ENCODE results near the gene ZNF324B.
A peak's percentile ranks its signal among the peaks of the same experiment; 100 is the strongest.

ZNF324B gene

GRCh38 chr19:58497634-58498170, 46.3 kb downstream of the ZNF324B start:
- H3K9ac ChIP-seq (ENCODE audit: low read length), result no peak overlapping the region
- H2BK12ac ChIP-seq (ENCODE audit: low read length), result no peak overlapping the region
- H3K4me1 ChIP-seq (ENCODE audit: control insufficient read depth in 1 of 2, insufficient read depth in 2 of 2, low read length in 2 of 2), result peaks cover 10 to 19% of the 10 kb centered on the region in 2 experiments
- no peak overlapping the region for H3K27ac ChIP-seq (ENCODE audit: low read depth, low read length)
- H3K4me2 ChIP-seq (ENCODE audit: low read length), result no peak overlapping the region
- H3K4me3 ChIP-seq (ENCODE audit: low read depth, low read length), result no peak overlapping the region
- peaks cover 7% of the 10 kb centered on the region for H3K79me1 ChIP-seq (ENCODE audit: low read length)
- H3K9me3 ChIP-seq (ENCODE audit: insufficient read depth, low read depth, low read length), result peaks cover 5% of the 10 kb centered on the region
- no peak overlapping the region for H4K12ac ChIP-seq (ENCODE audit: low read depth, low read length)
- H3K36me3 ChIP-seq (ENCODE audit: control insufficient read depth in 1 of 2, insufficient read depth in 2 of 2, low read length in 2 of 2), result no peaks in the 10 kb centered on the region
- H3K18ac ChIP-seq (ENCODE audit: low read length), result no peak overlapping the region
- H3K23ac ChIP-seq (ENCODE audit: low read length), result no peak overlapping the region
- H4K8ac ChIP-seq (ENCODE audit: low read depth, low read length), result no peak overlapping the region
- H3K27me3 ChIP-seq (ENCODE audit: insufficient read depth, low read length), result no peaks in the 10 kb centered on the region
- no CpG with 5 or more reads among the region's 8 CpGs for WGBS (ENCODE audit: extremely low coverage, insufficient coverage, insufficient read length)
- no peak overlapping the region for H2AFZ ChIP-seq (ENCODE audit: insufficient read depth, low read length, poor library complexity)
- H3K4ac ChIP-seq (ENCODE audit: low read depth, low read length), result no peak overlapping the region
- H3K14ac ChIP-seq (ENCODE audit: low read length), result no peak overlapping the region
- no peak for DNase-seq
- H2BK5ac ChIP-seq (ENCODE audit: low read depth, low read length, poor library complexity), result no peak overlapping the region
- no peak overlapping the region for H4K91ac ChIP-seq (ENCODE audit: low read depth, low read length)
- H2BK120ac ChIP-seq (ENCODE audit: insufficient read depth, low read length, poor library complexity), result no peak overlapping the region
- H2AK5ac ChIP-seq (ENCODE audit: low read length), result no peak overlapping the region
- H3K79me2 ChIP-seq (ENCODE audit: control insufficient read depth, insufficient read depth, low read length, poor library complexity), result peaks cover 4% of the 10 kb centered on the region

GRCh38 chr19:58498316-58499020, 47.0 kb downstream of the ZNF324B start:
- Histone ChIP-seq H3K4me2 (ENCODE audit: low read length) (peak overlapping the region; percentile 63), H2BK5ac (ENCODE audit: low read depth, low read length, poor library complexity) (no peak overlapping the region), H3K4me1 (ENCODE audit: control insufficient read depth in 1 of 2, insufficient read depth in 2 of 2, low read length in 2 of 2) (peaks cover 10 to 19% of the 10 kb centered on the region in 2 experiments), H3K36me3 (ENCODE audit: control insufficient read depth in 1 of 2, insufficient read depth in 2 of 2, low read length in 2 of 2) (no peaks in the 10 kb centered on the region), H3K14ac (ENCODE audit: low read length) (peak overlapping the region; percentile 15), H4K8ac (ENCODE audit: low read depth, low read length) (peak overlapping the region; percentile 63), H2BK120ac (ENCODE audit: insufficient read depth, low read length, poor library complexity) (no peak overlapping the region), H3K27ac (ENCODE audit: low read depth, low read length) (no peak overlapping the region), H2BK12ac (ENCODE audit: low read length) (no peak overlapping the region), H3K4me3 (ENCODE audit: low read depth, low read length) (no peak overlapping the region), H3K9me3 (ENCODE audit: insufficient read depth, low read depth, low read length) (peaks cover 5% of the 10 kb centered on the region), H2AFZ (ENCODE audit: insufficient read depth, low read length, poor library complexity) (peak overlapping the region; percentile 72), H3K18ac (ENCODE audit: low read length) (no peak overlapping the region), H3K23ac (ENCODE audit: low read length) (no peak overlapping the region), H2AK5ac (ENCODE audit: low read length) (no peak overlapping the region), H3K9ac (ENCODE audit: low read length) (no peak overlapping the region), H3K79me2 (ENCODE audit: control insufficient read depth, insufficient read depth, low read length, poor library complexity) (peaks cover 4% of the 10 kb centered on the region), H3K4ac (ENCODE audit: low read depth, low read length) (no peak overlapping the region), H4K91ac (ENCODE audit: low read depth, low read length) (peak overlapping the region; percentile 8), H3K27me3 (ENCODE audit: insufficient read depth, low read length) (no peaks in the 10 kb centered on the region), H3K79me1 (ENCODE audit: low read length) (peaks cover 7% of the 10 kb centered on the region), H4K12ac (ENCODE audit: low read depth, low read length) (no peak overlapping the region)
- WGBS (ENCODE audit: extremely low coverage, insufficient coverage, insufficient read length), result no CpG with 5 or more reads among the region's 22 CpGs
- no peak for DNase-seq

DNA sequence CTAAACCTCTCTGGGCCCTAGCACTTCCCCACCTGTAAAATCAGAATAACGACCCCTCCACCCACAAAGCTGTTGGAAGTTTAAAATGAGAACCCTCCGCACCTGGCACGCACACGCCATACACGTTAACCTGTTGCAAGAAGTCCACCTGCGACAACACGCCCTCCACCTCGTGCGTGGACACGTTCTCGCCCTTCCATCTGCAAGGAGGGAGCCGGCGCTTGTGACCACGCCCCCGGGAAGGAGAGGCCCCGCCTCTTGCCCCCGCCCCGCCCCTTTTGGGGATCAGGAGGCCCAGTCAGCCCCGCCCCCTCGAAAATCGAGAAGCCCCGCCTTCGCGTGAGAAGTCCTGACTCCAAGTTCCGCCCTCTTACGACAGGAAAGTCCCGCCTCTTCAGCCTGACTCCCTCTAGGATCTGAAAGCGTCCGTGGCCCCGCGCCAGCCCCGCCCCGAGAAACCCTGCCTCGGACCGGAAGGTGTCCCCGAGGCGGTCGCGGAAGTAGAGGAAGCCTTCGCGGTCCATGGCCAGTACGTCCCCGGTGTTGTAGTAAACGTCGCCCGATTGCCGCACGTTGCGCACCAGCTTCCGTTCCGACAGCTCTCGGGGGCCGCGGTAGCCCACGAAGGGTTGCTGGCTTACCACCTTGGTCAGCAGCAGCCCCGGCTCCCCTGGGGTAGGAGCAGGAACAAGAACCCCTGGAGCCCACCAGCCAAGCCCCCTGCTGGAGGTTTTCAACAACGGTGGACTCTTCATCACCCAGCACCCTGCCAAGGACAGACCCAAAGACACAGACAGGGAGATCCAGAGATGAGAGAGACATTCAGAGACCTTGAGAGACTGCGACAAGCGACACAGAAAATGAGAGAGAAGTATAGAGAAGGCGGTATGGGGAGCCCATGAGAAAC, 47.9 kb downstream of the ZNF324B start:
- Histone ChIP-seq H3K4me3 (ENCODE audit: low read depth, low read length) (peak overlapping the region; percentile 64), H3K79me1 (ENCODE audit: low read length) (peaks cover 7% of the 10 kb centered on the region), H3K14ac (ENCODE audit: low read length) (peak overlapping the region; percentile 98), H3K4me2 (ENCODE audit: low read length) (peak overlapping the region; percentile 77), H3K4me1 (ENCODE audit: control insufficient read depth in 1 of 2, insufficient read depth in 2 of 2, low read length in 2 of 2) (peaks cover 10 to 19% of the 10 kb centered on the region in 2 experiments), H2BK5ac (ENCODE audit: low read depth, low read length, poor library complexity) (peak overlapping the region; percentile 86), H2BK12ac (ENCODE audit: low read length) (no peak overlapping the region), H2AFZ (ENCODE audit: insufficient read depth, low read length, poor library complexity) (peak overlapping the region; percentile 99), H4K12ac (ENCODE audit: low read depth, low read length) (peak overlapping the region; percentile 99), H3K27me3 (ENCODE audit: insufficient read depth, low read length) (no peaks in the 10 kb centered on the region), H3K79me2 (ENCODE audit: control insufficient read depth, insufficient read depth, low read length, poor library complexity) (peaks cover 4% of the 10 kb centered on the region), H4K91ac (ENCODE audit: low read depth, low read length) (peak overlapping the region; percentile 90), H2BK120ac (ENCODE audit: insufficient read depth, low read length, poor library complexity) (peak overlapping the region; percentile 79), H3K23ac (ENCODE audit: low read length) (no peak overlapping the region), H4K8ac (ENCODE audit: low read depth, low read length) (peak overlapping the region; percentile 100), H3K9ac (ENCODE audit: low read length) (peak overlapping the region; percentile 46), H3K9me3 (ENCODE audit: insufficient read depth, low read depth, low read length) (peaks cover 5% of the 10 kb centered on the region), H2AK5ac (ENCODE audit: low read length) (peak overlapping the region; percentile 78), H3K4ac (ENCODE audit: low read depth, low read length) (peak overlapping the region; percentile 90), H3K36me3 (ENCODE audit: control insufficient read depth in 1 of 2, insufficient read depth in 2 of 2, low read length in 2 of 2) (no peaks in the 10 kb centered on the region), H3K18ac (ENCODE audit: low read length) (peak overlapping the region; percentile 98), H3K27ac (ENCODE audit: low read depth, low read length) (peak overlapping the region; percentile 67)
- no CpG with 5 or more reads among the region's 60 CpGs for WGBS (ENCODE audit: extremely low coverage, insufficient coverage, insufficient read length)
- DNase-seq, result peak; percentile 97 to 99

GRCh38 chr19:58500242-58500641, 48.8 kb downstream of the ZNF324B start:
- DNase-seq, result no peak
- Histone ChIP-seq H3K27ac (ENCODE audit: low read depth, low read length) (no peak overlapping the region), H4K8ac (ENCODE audit: low read depth, low read length) (peak overlapping the region; percentile 100), H3K9me3 (ENCODE audit: insufficient read depth, low read depth, low read length) (peaks cover 5% of the 10 kb centered on the region), H2BK120ac (ENCODE audit: insufficient read depth, low read length, poor library complexity) (no peak overlapping the region), H3K4me3 (ENCODE audit: low read depth, low read length) (no peak overlapping the region), H3K4me1 (ENCODE audit: control insufficient read depth in 1 of 2, insufficient read depth in 2 of 2, low read length in 2 of 2) (peaks cover 10 to 19% of the 10 kb centered on the region in 2 experiments), H3K36me3 (ENCODE audit: control insufficient read depth in 1 of 2, insufficient read depth in 2 of 2, low read length in 2 of 2) (no peaks in the 10 kb centered on the region), H4K12ac (ENCODE audit: low read depth, low read length) (no peak overlapping the region), H3K79me2 (ENCODE audit: control insufficient read depth, insufficient read depth, low read length, poor library complexity) (peaks cover 4% of the 10 kb centered on the region), H2BK5ac (ENCODE audit: low read depth, low read length, poor library complexity) (no peak overlapping the region), H3K23ac (ENCODE audit: low read length) (no peak overlapping the region), H2AK5ac (ENCODE audit: low read length) (no peak overlapping the region), H3K14ac (ENCODE audit: low read length) (no peak overlapping the region), H2AFZ (ENCODE audit: insufficient read depth, low read length, poor library complexity) (no peak overlapping the region), H4K91ac (ENCODE audit: low read depth, low read length) (no peak overlapping the region), H3K4me2 (ENCODE audit: low read length) (peak overlapping the region; percentile 77), H2BK12ac (ENCODE audit: low read length) (no peak overlapping the region), H3K18ac (ENCODE audit: low read length) (no peak overlapping the region), H3K4ac (ENCODE audit: low read depth, low read length) (no peak overlapping the region), H3K27me3 (ENCODE audit: insufficient read depth, low read length) (no peaks in the 10 kb centered on the region), H3K9ac (ENCODE audit: low read length) (no peak overlapping the region), H3K79me1 (ENCODE audit: low read length) (peaks cover 7% of the 10 kb centered on the region)
- no CpG with 5 or more reads among the region's 14 CpGs for WGBS (ENCODE audit: extremely low coverage, insufficient coverage, insufficient read length)

Measured in trophoblast cell (in vitro differentiated cells and primary cell).